Measurements from ENCODE around the gene GNRH2.

GRCh38 chr20:3011752-3012151 lies 31.7 kb upstream of the GNRH2 start:
- TF ChIP-seq, protein P1, sequence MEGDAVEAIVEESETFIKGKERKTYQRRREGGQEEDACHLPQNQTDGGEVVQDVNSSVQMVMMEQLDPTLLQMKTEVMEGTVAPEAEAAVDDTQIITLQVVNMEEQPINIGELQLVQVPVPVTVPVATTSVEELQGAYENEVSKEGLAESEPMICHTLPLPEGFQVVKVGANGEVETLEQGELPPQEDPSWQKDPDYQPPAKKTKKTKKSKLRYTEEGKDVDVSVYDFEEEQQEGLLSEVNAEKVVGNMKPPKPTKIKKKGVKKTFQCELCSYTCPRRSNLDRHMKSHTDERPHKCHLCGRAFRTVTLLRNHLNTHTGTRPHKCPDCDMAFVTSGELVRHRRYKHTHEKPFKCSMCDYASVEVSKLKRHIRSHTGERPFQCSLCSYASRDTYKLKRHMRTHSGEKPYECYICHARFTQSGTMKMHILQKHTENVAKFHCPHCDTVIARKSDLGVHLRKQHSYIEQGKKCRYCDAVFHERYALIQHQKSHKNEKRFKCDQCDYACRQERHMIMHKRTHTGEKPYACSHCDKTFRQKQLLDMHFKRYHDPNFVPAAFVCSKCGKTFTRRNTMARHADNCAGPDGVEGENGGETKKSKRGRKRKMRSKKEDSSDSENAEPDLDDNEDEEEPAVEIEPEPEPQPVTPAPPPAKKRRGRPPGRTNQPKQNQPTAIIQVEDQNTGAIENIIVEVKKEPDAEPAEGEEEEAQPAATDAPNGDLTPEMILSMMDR (IDR thresholded peaks at IDR 0.05; ENCODE audit: low read depth, low read length): no peak
- TF ChIP-seq POLR2A (IDR thresholded peaks at IDR 0.05; ENCODE audit: extremely low read depth, insufficient read length): no peak
